DMS79 treated with DMSO at 0.1 percent for 48 hours (cell line): ENCODE measurements around the gene NAPA.

Experiments
- DNase-seq: peaks from one replicate; lab custom pipeline; 2025; lab: John Stamatoyannopoulos, UW

NAPA gene

GRCh38 chr19:47521473-47522180 lies 6.8 kb upstream of the NAPA start:
- DNase-seq: no peak

- DNase-seq: no peak
Measured at GRCh38 chr19:47520839-47521238, 6.0 kb upstream of the NAPA start.

GRCh38 chr19:47520343-47520806 lies 5.5 kb upstream of the NAPA start:
- DNase-seq: no peak

- DNase-seq: no peak
Measured at GRCh38 chr19:47518854-47519253, 4.0 kb upstream of the NAPA start.

GRCh38 chr19:47518139-47518538 lies 3.3 kb upstream of the NAPA start:
- DNase-seq: no peak

GRCh38 chr19:47514151-47514868 lies 553 bp downstream of the NAPA start:
- DNase-seq: no peak

- DNase-seq: no peak
Measured at GRCh38 chr19:47512948-47513319, 1.9 kb downstream of the NAPA start.

GRCh38 chr19:47512183-47512947 lies 2.5 kb downstream of the NAPA start:
- no peak for DNase-seq

- no peak for DNase-seq
Measured at GRCh38 chr19:47511681-47512080, 3.2 kb downstream of the NAPA start.

GRCh38 chr19:47511128-47511517 lies 3.7 kb downstream of the NAPA start:
- DNase-seq: no peak

- DNase-seq: no peak
Measured at GRCh38 chr19:47510516-47511127, 4.2 kb downstream of the NAPA start.

- no peak for DNase-seq
Measured at GRCh38 chr19:47509973-47510372, 4.9 kb downstream of the NAPA start.

- no peak for DNase-seq
Measured at GRCh38 chr19:47509170-47509847, 5.6 kb downstream of the NAPA start.

GRCh38 chr19:47508721-47509120 lies 6.1 kb downstream of the NAPA start:
- DNase-seq: no peak

GRCh38 chr19:47507924-47508553 lies 6.8 kb downstream of the NAPA start:
- DNase-seq: no peak

- DNase-seq: no peak
Measured at GRCh38 chr19:47507012-47507411, 7.9 kb downstream of the NAPA start.

GRCh38 chr19:47506459-47506858 lies 8.4 kb downstream of the NAPA start:
- DNase-seq: no peak

GRCh38 chr19:47505506-47505905 lies 9.4 kb downstream of the NAPA start:
- DNase-seq: no peak

GRCh38 chr19:47503826-47504150 lies 11.1 kb downstream of the NAPA start:
- no peak for DNase-seq

GRCh38 chr19:47503130-47503825 lies 11.6 kb downstream of the NAPA start:
- no peak for DNase-seq
